ENCODE results near the gene ARAP1.
"Not testable (repeated sequence)": the region's sequence is repeated elsewhere in the genome, so short reads cannot be mapped to it uniquely, and the experiment has no call there.

The ARAP1 gene

GRCh38 chr11:72752088-72752914 lies at the start of gene ARAP1:
ARAP1 (minus strand) TSS chr11:72752408; CDS start chr11:72727128, 25,280 bp downstream.
- peak; percentile 58 for DNase-seq (ENCODE audit: low spot score)

- DNase-seq (ENCODE audit: low spot score) = no peak
These were observed 47.2 kb upstream of the ARAP1 start for GRCh38 chr11:72799441-72799840.

DNA sequence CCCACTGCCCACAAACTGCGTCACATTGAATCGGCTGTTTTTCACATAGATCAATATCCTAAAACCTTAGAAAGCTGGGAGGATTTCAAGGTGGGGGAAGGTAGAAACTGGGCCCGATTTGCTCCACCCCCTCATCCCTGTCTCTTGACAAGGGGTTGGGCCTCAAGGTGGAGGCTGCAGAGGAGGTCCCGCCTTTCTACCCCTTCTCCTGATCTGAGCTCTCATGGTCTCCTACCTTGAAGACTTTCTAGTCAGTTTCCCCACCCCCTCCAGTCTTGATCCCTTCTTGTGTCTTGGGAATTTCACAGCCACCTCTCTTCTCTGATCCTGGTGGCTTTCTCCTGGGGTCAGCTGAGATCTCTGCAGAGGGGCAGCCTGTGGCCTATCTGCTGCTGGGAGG lies 46.2 kb upstream of the ARAP1 start:
- DNase-seq (ENCODE audit: low spot score) = no peak

DNA sequence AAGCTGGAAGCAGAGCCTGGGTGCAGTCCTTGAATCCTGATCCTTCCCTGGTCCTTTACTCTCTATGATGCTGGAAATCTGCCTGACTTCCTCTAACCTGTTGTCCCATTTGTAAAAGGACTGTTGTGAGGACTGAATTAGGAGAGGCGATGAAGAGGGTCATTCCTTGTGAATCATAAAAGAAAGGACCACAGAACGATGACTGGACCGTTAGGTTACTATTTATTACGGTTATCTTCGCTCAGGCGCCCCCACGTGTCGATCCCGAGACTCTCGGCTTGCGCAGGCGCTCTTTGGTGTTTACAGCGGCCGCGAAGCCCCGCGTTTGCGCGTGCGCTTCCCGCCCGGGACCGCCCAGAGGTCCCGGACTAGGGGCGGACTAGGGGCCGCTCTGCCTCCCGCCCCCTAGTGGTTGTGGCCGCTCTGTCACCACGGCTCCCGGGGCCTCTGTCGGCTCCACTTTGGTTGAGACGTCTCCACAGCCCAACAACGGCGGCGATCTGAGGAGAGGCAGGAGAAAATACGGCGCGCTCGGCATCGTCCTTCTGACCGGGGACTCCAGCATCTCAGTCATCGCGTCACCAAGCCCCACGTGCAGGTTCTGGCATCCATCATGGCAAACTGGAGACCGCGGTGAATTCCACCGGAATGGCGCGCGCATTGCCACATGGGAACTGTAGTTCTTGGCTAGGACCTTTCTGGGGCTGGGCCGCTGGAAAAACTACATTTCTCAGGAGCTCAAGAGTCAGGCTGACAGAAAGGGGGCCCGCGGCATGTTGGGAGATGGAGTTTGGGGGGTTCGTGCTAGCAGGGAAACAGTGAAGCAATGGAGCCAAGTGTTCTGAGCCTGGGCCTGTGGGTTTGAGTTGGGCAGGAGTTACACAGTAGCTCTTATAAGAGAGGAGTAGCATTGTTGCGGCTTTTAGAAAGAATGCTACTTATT lies 41.5 kb upstream of the ARAP1 start, which contains the start of gene STARD10:
TSS of gene STARD10 (minus strand) at position 623 of the 943 bp plus-strand sequence. CDS start 12,866 bp downstream, outside the sequence.
- DNase-seq (ENCODE audit: low spot score) = peak; percentile 97

DNA sequence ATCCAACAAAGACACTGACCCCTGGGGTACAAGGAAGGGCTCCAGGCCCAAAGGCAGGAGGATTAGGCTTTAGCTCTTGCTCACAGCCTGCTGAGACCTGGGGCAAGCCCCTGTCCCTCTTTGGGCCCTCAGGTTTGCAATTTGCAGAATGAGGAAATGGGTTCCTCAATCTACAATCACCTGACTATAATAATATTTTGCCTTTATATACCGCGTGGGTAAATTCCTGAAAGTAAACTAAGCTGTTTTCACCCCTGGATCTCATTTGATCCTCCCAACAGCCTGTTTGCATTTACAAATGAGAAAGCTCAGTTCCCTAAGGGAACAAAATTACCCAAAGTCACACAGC lies 40.8 kb upstream of the ARAP1 start:
- DNase-seq (ENCODE audit: low spot score) = no peak

DNA sequence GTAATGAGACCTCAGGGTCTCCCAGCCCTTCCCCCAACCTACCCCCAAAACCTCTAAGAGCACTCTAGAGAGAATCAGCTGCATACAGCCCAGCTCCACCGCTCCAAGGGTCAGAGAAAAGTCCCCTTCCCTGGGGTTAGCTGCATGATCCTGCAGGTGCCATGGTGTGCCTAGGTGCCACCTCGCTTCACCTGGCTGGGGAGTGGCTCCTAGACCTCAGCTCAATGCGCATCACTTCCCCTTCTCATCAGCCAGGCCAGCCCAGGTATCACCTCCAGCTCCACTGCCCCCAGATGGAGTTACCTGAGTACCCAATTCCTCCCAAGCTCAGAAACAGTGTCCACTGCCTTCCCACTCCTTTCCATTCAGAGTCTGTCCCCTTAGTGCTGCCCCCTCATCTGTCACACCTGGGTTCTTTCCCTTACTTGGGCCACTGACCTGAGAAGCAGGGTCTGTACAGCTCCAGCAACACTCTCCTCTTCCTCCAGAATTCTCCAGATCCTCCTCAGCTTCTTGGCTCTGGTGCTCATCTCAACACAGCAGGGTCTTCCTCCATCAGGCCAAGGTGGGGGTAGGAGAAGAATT lies 40.3 kb upstream of the ARAP1 start:
- DNase-seq (ENCODE audit: low spot score) = no peak

DNA sequence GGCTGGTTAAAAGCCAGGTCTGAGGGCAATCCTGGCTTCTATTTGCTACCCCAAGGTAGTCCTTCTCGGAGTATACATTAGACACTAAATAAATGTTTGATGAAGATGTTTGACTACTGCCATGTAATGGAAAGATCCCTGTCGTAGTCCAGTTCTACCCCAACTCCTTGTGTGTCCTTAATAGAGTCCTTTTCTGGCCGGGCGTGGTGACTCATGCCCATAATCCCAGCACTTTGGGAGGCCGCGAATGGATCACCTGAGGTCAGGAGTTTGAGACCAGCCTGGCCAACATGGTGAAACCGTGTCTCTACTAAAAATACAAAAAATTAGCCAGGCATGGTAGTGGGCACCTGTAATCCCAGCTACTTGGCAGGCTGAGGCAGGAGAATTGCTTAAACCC lies 39.0 kb upstream of the ARAP1 start:
- DNase-seq (ENCODE audit: low spot score) = not testable (repeated sequence)

GRCh38 chr11:72789493-72790131 lies 37.4 kb upstream of the ARAP1 start:
- no peak for DNase-seq (ENCODE audit: low spot score)

DNA sequence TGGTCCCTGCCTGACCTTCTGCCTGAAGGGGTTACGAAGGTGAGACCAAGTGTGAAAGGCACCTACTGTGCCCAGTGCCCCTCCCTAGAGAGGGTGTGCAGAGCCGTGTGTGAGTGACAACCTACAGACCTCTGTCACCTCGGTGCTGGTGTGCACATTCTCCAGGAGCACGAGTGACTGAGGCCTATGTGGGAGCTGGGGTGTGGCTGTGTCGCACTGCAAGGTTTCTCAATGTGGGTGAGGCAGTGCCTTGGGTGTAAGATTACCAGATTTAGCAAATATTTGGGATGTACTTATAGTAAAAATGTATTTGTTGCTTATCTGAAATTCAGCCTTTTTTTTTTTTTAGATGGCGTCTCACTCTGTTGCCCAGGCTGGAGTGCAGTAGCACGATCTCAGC lies 36.0 kb upstream of the ARAP1 start:
- no peak for DNase-seq (ENCODE audit: low spot score)

DNA sequence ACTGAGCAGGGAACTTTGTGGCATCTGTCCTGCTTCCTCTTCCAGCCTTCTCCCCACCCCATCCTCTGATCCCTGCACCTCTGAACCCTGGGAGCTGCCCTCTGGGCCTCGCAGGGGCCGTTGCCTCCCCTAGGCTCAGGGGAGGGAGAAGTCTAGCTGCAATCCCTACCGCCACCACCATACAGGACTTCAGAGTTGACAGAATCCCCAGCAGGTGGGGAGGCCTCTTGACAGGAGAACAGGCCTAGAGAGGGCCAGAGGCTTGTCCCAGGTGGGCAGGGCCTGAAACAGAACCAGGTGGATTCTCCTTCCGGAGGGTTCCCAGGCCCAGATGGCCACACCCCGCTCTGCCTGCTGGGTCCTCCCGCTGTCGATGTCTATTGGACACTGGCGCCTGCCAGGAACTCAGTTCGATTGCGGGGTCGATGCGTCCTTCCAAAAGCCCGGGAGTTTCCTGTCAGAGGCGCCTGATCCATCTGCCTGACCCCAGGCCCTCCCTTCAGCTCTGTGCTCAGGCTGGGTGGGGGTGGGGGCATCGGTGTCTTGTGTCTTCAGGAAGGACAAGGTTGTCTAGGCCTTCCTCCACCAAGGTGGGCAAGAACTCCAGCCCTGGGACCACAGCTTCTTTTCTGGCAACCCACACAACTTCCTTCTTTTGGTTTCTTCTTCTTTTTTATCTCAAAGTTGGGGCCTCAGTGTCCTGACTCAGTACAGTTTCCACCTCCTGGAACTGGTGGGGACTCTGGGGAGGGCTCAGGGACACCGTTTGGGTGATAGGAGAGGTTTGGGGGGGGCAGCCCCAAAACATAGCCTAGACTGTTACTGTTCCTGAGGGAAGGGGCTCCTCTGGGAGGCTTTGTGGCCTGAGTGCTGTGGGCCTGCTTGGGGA lies 35.3 kb upstream of the ARAP1 start:
- DNase-seq (ENCODE audit: low spot score) = no peak

GRCh38 chr11:72786305-72787215 lies 34.4 kb upstream of the ARAP1 start:
- DNase-seq (ENCODE audit: low spot score) = no peak

GRCh38 chr11:72784662-72785061 lies 32.5 kb upstream of the ARAP1 start:
- DNase-seq (ENCODE audit: low spot score) = no peak

DNA sequence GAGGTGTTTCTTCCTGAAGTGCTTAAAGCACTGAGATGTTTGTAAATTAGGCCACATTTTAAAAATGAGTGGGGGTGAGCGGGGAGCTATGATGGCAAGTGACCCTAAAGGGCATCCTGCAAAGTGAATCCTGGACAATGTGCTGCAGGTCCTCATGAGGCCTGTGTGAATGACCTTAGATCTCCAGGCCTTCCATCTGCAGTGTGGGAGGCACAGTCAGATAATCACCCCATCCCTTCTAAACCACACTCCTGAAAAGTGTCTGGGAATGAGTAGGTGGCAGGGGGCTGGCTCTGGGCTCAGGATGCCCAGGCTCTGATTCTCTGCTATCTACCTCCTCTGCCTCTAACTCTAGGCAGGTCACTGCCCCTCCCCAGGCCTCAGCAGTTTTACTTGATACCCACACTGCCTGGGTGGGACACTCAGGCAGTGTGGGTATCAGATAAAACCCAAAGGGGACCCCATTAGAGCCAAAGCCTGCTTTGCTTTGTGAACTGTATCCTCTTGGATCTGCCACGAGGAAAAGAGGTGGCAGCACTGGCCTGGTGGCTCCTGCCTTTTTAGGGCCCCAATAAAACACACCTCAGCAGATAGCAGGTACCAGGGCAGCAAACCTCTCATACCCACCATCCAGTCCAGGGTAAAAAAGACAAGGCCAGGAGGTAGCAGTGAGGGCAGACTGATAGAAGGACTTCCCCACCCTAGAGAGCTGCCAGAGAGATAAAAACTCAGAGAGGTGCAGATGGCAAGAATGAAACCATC lies 31.1 kb upstream of the ARAP1 start:
- no peak for DNase-seq (ENCODE audit: low spot score)

GRCh38 chr11:72782081-72782920 lies 30.1 kb upstream of the ARAP1 start:
- DNase-seq (ENCODE audit: low spot score) = no peak

GRCh38 chr11:72781313-72782080 lies 29.3 kb upstream of the ARAP1 start:
- peak; percentile 34 for DNase-seq (ENCODE audit: low spot score)

DNA sequence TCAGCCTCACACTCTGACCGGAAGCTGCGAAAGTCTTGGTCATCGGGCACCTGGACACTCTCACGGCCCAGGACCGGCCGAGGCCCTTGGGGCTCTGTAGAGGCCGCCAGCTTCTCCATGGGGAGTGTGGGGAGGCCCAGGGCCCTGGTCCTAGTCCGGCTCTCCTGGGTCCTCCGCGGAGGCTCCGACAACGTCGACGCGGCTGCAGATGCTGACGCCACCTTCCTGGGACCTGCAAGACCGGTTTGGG lies 28.8 kb upstream of the ARAP1 start:
- DNase-seq (ENCODE audit: low spot score) = no peak

DNA sequence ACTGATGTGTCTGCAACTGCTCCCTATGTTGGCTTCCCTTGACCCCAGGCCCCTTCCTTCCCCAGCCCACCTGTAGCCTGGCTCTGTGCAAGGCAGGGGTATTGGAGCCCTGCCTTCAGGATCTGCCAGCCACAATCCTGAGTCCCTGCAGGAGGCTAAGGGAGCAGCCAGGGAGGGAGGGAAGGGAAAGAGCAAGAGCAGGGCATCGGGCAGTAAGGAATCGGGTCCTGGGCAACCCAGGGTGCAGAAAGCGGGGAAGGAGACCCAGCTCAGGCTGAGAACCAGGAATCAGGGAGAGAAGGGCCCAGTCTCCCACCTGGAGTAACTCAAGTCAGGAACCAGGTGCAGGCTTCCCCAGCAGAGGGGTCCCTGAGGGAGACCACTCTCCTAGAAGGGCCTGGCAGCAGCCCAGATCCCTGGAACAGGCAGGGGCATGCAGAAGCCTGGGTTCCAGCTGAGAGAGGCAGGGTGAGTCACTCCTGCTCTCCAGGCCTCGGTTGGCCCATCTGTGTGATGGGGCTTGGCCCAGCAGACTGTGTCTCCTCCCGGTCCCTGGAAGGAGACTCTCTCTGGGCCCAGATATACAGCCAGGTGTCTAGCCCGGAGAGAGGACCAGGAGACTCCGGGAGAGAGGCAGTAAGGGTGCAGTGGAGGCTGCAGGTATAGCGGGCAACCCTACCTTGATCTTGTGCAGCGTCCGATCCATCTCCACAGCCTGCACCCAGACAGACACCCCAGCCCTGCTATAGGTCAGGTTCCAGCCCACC lies 28.3 kb upstream of the ARAP1 start:
- no peak for DNase-seq (ENCODE audit: low spot score)
